ENCODE data around the gene WWOX. TPM values are rescaled to one million over a fixed set of nuclear protein-coding genes. Genes with fewer than 3 reads are reported as not detected.

The WWOX gene
- total and polyA plus RNA-seq, 2 of the 13 experiments (the other 11 are each of a cell fraction or from before 2014, with no cell fraction given), result 9.1 to 37.4 TPM

- TF ChIP-seq ZNF317 (CRISPR knock-in tag; IDR thresholded peaks at IDR 0.05), result 0 out of 2 replicates have a peak, but pooled peaks have one; percentile 20
- TF ChIP-seq ATF3 (CRISPR knock-in tag; IDR thresholded peaks at IDR 0.05), result 0 out of 2 replicates have a peak, but pooled peaks have one; percentile 37
- TF ChIP-seq ZNF512B (CRISPR knock-in tag; IDR thresholded peaks at IDR 0.05; ENCODE audit: borderline replicate concordance), result 0 out of 2 replicates have a peak, but pooled peaks have one; percentile 13
- TF ChIP-seq POGK (CRISPR knock-in tag; conservative IDR thresholded peaks at IDR 0.05), result no peak
- TF ChIP-seq GLMP (CRISPR knock-in tag; IDR thresholded peaks at IDR 0.05; ENCODE audit: borderline replicate concordance), result no peak
- 0 out of 2 replicates have a peak, but pooled peaks have one; percentile 57 for TF ChIP-seq ZNF235 (CRISPR knock-in tag; IDR thresholded peaks at IDR 0.05; ENCODE audit: borderline replicate concordance)
- no peak for TF ChIP-seq KIAA2018 (CRISPR knock-in tag; IDR thresholded peaks at IDR 0.05; ENCODE audit: borderline replicate concordance)
- TF ChIP-seq ZNF207 (IDR thresholded peaks at IDR 0.05; ENCODE audit: borderline replicate concordance), result no peak
- no peak for TF ChIP-seq ZNF326 (CRISPR knock-in tag; IDR thresholded peaks at IDR 0.05; ENCODE audit: borderline replicate concordance)
- no peak for TF ChIP-seq ERF (CRISPR knock-in tag; IDR thresholded peaks at IDR 0.05)
- no peak for TF ChIP-seq ZNF670 (CRISPR knock-in tag; IDR thresholded peaks at IDR 0.05; ENCODE audit: borderline replicate concordance)
- TF ChIP-seq HOXA7 (CRISPR knock-in tag; IDR thresholded peaks at IDR 0.05), result no peak
- TF ChIP-seq JUNB (CRISPR knock-in tag; IDR thresholded peaks at IDR 0.05; ENCODE audit: borderline replicate concordance), result no peak
These were observed 141.2 kb downstream of the WWOX start (continued) for GRCh38 chr16:78240459-78241222.
